T-cell (primary cell): ENCODE data around the gene TBPL2. TPM values are rescaled to one million over a fixed set of nuclear protein-coding genes. Genes with fewer than 3 reads are reported as not detected.
"Not testable (repeated sequence)": the region's sequence is repeated elsewhere in the genome, so short reads cannot be mapped to it uniquely, and the experiment has no call there.

Experiments used
- ATAC-seq, 4 experiments: fragments of 200-7000 bp in 3 of 4; fragments of 150-1000 bp in 1 of 4; cut with Tn5 transposase; replicated peaks in 1 of 4; 1 replicate in 3 of 4; 2 replicates in 1 of 4; pipeline ENCODE4 v1.10.0; 2021; ENCODE audit warnings: moderate library complexity in 3 of 4, mild to moderate bottlenecking in 2 of 4, moderate number of reproducible peaks in 1 of 4
- CTCF ChIA-PET, 2 donors: fragments of 300-600 bp; sonication (Branson Sonifier 250); formaldehyde crosslinking; loops; one replicate each; lab custom pipeline; 2022; ENCODE audit warnings: antibody characterized with exemption in 2 of 2; lab: Charles Lee
- POLR2A ChIA-PET, 2 donors: fragments of 300-600 bp; sonication (Branson Sonifier 250); formaldehyde crosslinking; loops; one replicate each; lab custom pipeline; 2022; ENCODE audit warnings: antibody characterized with exemption in 2 of 2; lab: Charles Lee
- DNase-seq, 35 experiments: peaks; one replicate each; pipeline versions ENCODE4 v3.0.0 to v3.0.0-alpha.2; 2013 to 2023
- H3K27ac ChIP-seq: one replicate; pipeline ENCODE4 v1.5.1; 2013; ENCODE audit warnings: low read length
- H3K27me3 ChIP-seq, 2 experiments: replicated peaks in 1 of 2; 1 replicate in 1 of 2; 2 replicates in 1 of 2; pipeline versions ENCODE4 v1.6.1 to v1.7.0; 2013; ENCODE audit warnings: low read length in 1 of 2, mixed read lengths in 1 of 2; ENCODE audit not compliant: control insufficient read depth in 2 of 2, insufficient read depth in 2 of 2; ENCODE audit errors: extremely low read depth in 1 of 2
- H3K36me3 ChIP-seq, 2 donors: 1 replicate in 1 of 2; 2 replicates in 1 of 2; pipeline versions ENCODE4 v1.6.1 to v1.7.0; 2013; ENCODE audit warnings: low read length in 1 of 2; ENCODE audit not compliant: control insufficient read depth in 2 of 2, insufficient read depth in 1 of 2; ENCODE audit errors: extremely low read depth in 1 of 2
- H3K4me1 ChIP-seq, 2 experiments: 1 replicate in 1 of 2; 2 replicates in 1 of 2; pipeline versions ENCODE4 v1.6.1 to v1.7.0; 2013; ENCODE audit warnings: low read length in 2 of 2, mixed read lengths in 1 of 2; ENCODE audit not compliant: insufficient read depth in 2 of 2, control insufficient read depth in 1 of 2; ENCODE audit errors: extremely low read depth in 1 of 2
- H3K4me3 ChIP-seq, 2 donors: 1 replicate in 1 of 2; 2 replicates in 1 of 2; pipeline versions ENCODE4 v1.5.1 to v1.7.0; 2013; ENCODE audit warnings: mild to moderate bottlenecking in 2 of 2, low read length in 1 of 2, moderate library complexity in 1 of 2; ENCODE audit not compliant: control insufficient read depth in 1 of 2; ENCODE audit errors: extremely low read depth in 1 of 2
- H3K9me3 ChIP-seq: 2 replicates; pipeline ENCODE4 v1.7.0; 2013
- H3K27ac Mint-ChIP-seq, 2 donors: one replicate each; pipeline ENCODE4 v1.8.0; 2020 to 2021; ENCODE audit warnings: mild to moderate bottlenecking in 2 of 2, mixed read lengths in 2 of 2
- H3K27me3 Mint-ChIP-seq, 2 donors: one replicate each; pipeline ENCODE4 v1.8.0; 2021 to 2022; ENCODE audit warnings: mixed read lengths in 2 of 2
- H3K36me3 Mint-ChIP-seq: one replicate; pipeline ENCODE4 v1.8.0; 2021; ENCODE audit warnings: mixed read lengths
- H3K4me1 Mint-ChIP-seq, 3 donors: one replicate each; pipeline ENCODE4 v1.8.0; 2020 to 2022; ENCODE audit warnings: mixed read lengths in 3 of 3, mild to moderate bottlenecking in 1 of 3
- H3K4me3 Mint-ChIP-seq, 3 donors: one replicate each; pipeline ENCODE4 v1.8.0; 2020 to 2022; ENCODE audit warnings: mild to moderate bottlenecking in 3 of 3, mixed read lengths in 3 of 3, moderate library complexity in 3 of 3
- H3K9me3 Mint-ChIP-seq, 3 donors: one replicate each; pipeline ENCODE4 v1.8.0; 2020 to 2022; ENCODE audit warnings: mixed read lengths in 3 of 3
- WGBS: methylation state at CpG from one replicate; pipeline ENCODE4 v1.1.5; 2013; ENCODE audit warnings: missing lambda C conversion rate; ENCODE audit not compliant: insufficient coverage; 5-methylcytosine and 5-hydroxymethylcytosine counted together
- total RNA-seq, 35 experiments: library from RNA in 6 of 35; stranded (reverse) in 6 of 35; fragments of 120-200 nt in 1 of 35; gene quantifications; one replicate each; pipeline versions ENCODE4 v1.2.1 to v1.2.4 and lab custom pipeline; 2013 to 2026

Gene TBPL2
- total RNA-seq, 5 donors from 2014 or later (not counting 1 experiment from before 2014, with no cell fraction given): not detected

- H3K27ac Mint-ChIP-seq: peak overlapping the region in 1 of 2 donors; percentile 29
- peaks cover 0 to 48% of the 10 kb centered on the region in 2 donors for H3K36me3 ChIP-seq
Measured at GRCh38 chr14:55383541-55384140, 56.8 kb downstream of the TBPL2 start.

GRCh38 chr14:55383056-55383466, 57.4 kb downstream of the TBPL2 start:
- WGBS: 91% methylated on average over 4 of the region's 10 CpGs
- CTCF ChIA-PET, H3K9me3 Mint-ChIP-seq, H3K27me3 ChIP-seq, H3K27me3 Mint-ChIP-seq, DNase-seq, ATAC-seq, H3K9me3 ChIP-seq, H3K4me3 Mint-ChIP-seq, H3K4me1 ChIP-seq, H3K4me3 ChIP-seq, H3K27ac Mint-ChIP-seq, H3K27ac ChIP-seq: not testable (repeated sequence)
- Mint-ChIP-seq H3K36me3 (peaks cover 58% of the 10 kb centered on the region), H3K4me1 (peaks cover 14 to 26% (median 17%) of the 10 kb centered on the region in 3 donors)
- POLR2A ChIA-PET: interaction anchor here in 1 of 2 donors (0.6 kb wide), 1 partner anchor 282 kb away, joined by 3 read pairs; no protein-coding TSS in a partner anchor
- H3K36me3 ChIP-seq: peaks cover 0 to 48% of the 10 kb centered on the region in 2 donors

More at GRCh38 chr14:55383541-55384140, 56.8 kb downstream of the TBPL2 start:
- Mint-ChIP-seq H3K9me3 (no peaks in the 10 kb centered on the region), H3K27me3 (no peaks in the 10 kb centered on the region), H3K36me3 (peaks cover 58% of the 10 kb centered on the region), H3K4me3 (no peak overlapping the region), H3K4me1 (peaks cover 14 to 30% (median 18%) of the 10 kb centered on the region in 3 donors)
- Histone ChIP-seq H3K27me3 (no peaks in the 10 kb centered on the region), H3K4me3 (no peak overlapping the region), H3K4me1 (peaks cover 3 to 4% of the 10 kb centered on the region in 2 experiments), H3K9me3 (no peaks in the 10 kb centered on the region), H3K27ac (no peak overlapping the region)
- ChIA-PET POLR2A (interaction anchor here (0.5 to 0.6 kb wide), 3 partner anchors 8 to 281 kb away, joined by 3 to 6 read pairs (median 3); no protein-coding TSS in a partner anchor), CTCF (no interaction called here)
- WGBS: 89% methylated on average over 3 of the region's 5 CpGs
- ATAC-seq (no peak), DNase-seq (no peak)

GRCh38 chr14:55382483-55382882, 57.9 kb downstream of the TBPL2 start:
- no peak for DNase-seq
- Mint-ChIP-seq H3K9me3 (no peaks in the 10 kb centered on the region), H3K27ac (no peak overlapping the region), H3K36me3 (peaks cover 60% of the 10 kb centered on the region), H3K27me3 (no peaks in the 10 kb centered on the region), H3K4me1 (peaks cover 14 to 23% (median 15%) of the 10 kb centered on the region in 3 donors), H3K4me3 (no peak overlapping the region)
- Histone ChIP-seq H3K4me3 (no peak overlapping the region), H3K27ac (no peak overlapping the region), H3K9me3 (no peaks in the 10 kb centered on the region), H3K27me3 (no peaks in the 10 kb centered on the region), H3K4me1 (peaks cover 3 to 4% of the 10 kb centered on the region in 2 experiments), H3K36me3 (peaks cover 0 to 48% of the 10 kb centered on the region in 2 donors)
- CTCF ChIA-PET: interaction anchor here in 1 of 2 donors (0.6 kb wide), 1 partner anchor 352 kb away, joined by 3 read pairs; no protein-coding TSS in a partner anchor
- ATAC-seq: no peak
- WGBS: 77% methylated on average over 2 of the region's 4 CpGs
- POLR2A ChIA-PET: no interaction called here

GRCh38 chr14:55381561-55381960, 58.9 kb downstream of the TBPL2 start:
- no CpG with 5 or more reads among the region's 2 CpGs for WGBS
- no peaks in the 10 kb centered on the region for H3K27me3 ChIP-seq
- Mint-ChIP-seq H3K36me3 (peaks cover 62% of the 10 kb centered on the region), H3K4me3 (no peak overlapping the region), H3K27ac (no peak overlapping the region), H3K9me3 (no peaks in the 10 kb centered on the region), H3K4me1 (peaks cover 8 to 14% (median 8%) of the 10 kb centered on the region in 3 donors), H3K27me3 (no peaks in the 10 kb centered on the region)
- H3K9me3 ChIP-seq: no peaks in the 10 kb centered on the region
- peaks cover 2 to 52% of the 10 kb centered on the region in 2 donors for H3K36me3 ChIP-seq
- POLR2A ChIA-PET: interaction anchor here in 1 of 2 donors (0.5 to 0.6 kb wide), 2 partner anchors 178 to 221 kb away, joined by 3 to 7 read pairs; no protein-coding TSS in a partner anchor
- H3K27ac ChIP-seq: no peak overlapping the region
- CTCF ChIA-PET: interaction anchor here in 1 of 2 donors (0.5 kb wide), 1 partner anchor 245 kb away, joined by 3 read pairs; no protein-coding TSS in a partner anchor
- no peak overlapping the region for H3K4me3 ChIP-seq
- no peak for DNase-seq
- peaks cover 3% of the 10 kb centered on the region in 2 experiments for H3K4me1 ChIP-seq
- no peak for ATAC-seq

GRCh38 chr14:55381040-55381439, 59.4 kb downstream of the TBPL2 start:
- POLR2A ChIA-PET: interaction anchor here in 1 of 2 donors (0.5 to 0.6 kb wide), 2 partner anchors 178 to 220 kb away, joined by 3 to 7 read pairs; no protein-coding TSS in a partner anchor
- H3K36me3 ChIP-seq: peaks cover 7 to 56% of the 10 kb centered on the region in 2 donors

GRCh38 chr14:55377236-55377635, 63.2 kb downstream of the TBPL2 start:
- Histone ChIP-seq H3K9me3 (no peaks in the 10 kb centered on the region), H3K4me1 (peaks cover 14 to 19% of the 10 kb centered on the region in 2 experiments), H3K4me3 (no peak overlapping the region), H3K27ac (no peak overlapping the region), H3K36me3 (peaks cover 8 to 39% of the 10 kb centered on the region in 2 donors), H3K27me3 (no peaks in the 10 kb centered on the region)
- no peaks in the 10 kb centered on the region for H3K9me3 Mint-ChIP-seq
- WGBS: 100% methylated on average over 2 of the region's 5 CpGs
- H3K36me3 Mint-ChIP-seq: peaks cover 54% of the 10 kb centered on the region
- DNase-seq (no peak), ATAC-seq (no peak)
- H3K27ac Mint-ChIP-seq: peak overlapping the region in 1 of 2 donors; percentile 25
- CTCF ChIA-PET: no interaction called here
- peaks cover 31 to 41% (median 31%) of the 10 kb centered on the region in 3 donors for H3K4me1 Mint-ChIP-seq
- no peak overlapping the region for H3K4me3 Mint-ChIP-seq
- no peaks in the 10 kb centered on the region for H3K27me3 Mint-ChIP-seq
- POLR2A ChIA-PET: no interaction called here

More at GRCh38 chr14:55381040-55381439, 59.4 kb downstream of the TBPL2 start:
- Histone ChIP-seq H3K4me3 (no peak overlapping the region), H3K27ac (no peak overlapping the region), H3K9me3 (no peaks in the 10 kb centered on the region), H3K27me3 (no peaks in the 10 kb centered on the region), H3K4me1 (peaks cover 0 to 5% of the 10 kb centered on the region in 2 experiments)
- Mint-ChIP-seq H3K27me3 (no peaks in the 10 kb centered on the region), H3K4me3 (no peak overlapping the region), H3K36me3 (peaks cover 64% of the 10 kb centered on the region), H3K27ac (no peak overlapping the region), H3K4me1 (peaks cover 3 to 14% (median 10%) of the 10 kb centered on the region in 3 donors), H3K9me3 (no peaks in the 10 kb centered on the region)
- ATAC-seq (no peak), DNase-seq (no peak)
- CTCF ChIA-PET: no interaction called here
- WGBS: 100% methylated on average over 2 of the region's 5 CpGs
